Large intestine (tissue), 3 donors: Measurements from ENCODE around the gene CUX1. TPM values are rescaled to one million over a fixed set of nuclear protein-coding genes. Genes with fewer than 3 reads are reported as not detected.
"Not testable (repeated sequence)": the region's sequence is repeated elsewhere in the genome, so short reads cannot be mapped to it uniquely, and the experiment has no call there.

Experiments used
- DNase-seq, 2 donors: peaks; one replicate each; pipeline versions ENCODE4 v3.0.0 to v3.0.0-alpha.2; 2013
- H3K27ac ChIP-seq: one replicate; pipeline ENCODE4 v1.5.1; 2013; ENCODE audit warnings: low read length
- H3K27me3 ChIP-seq: 2 replicates; pipeline ENCODE4 v1.6.1; 2013; ENCODE audit warnings: low read length; ENCODE audit not compliant: control insufficient read depth, insufficient read depth
- H3K36me3 ChIP-seq: 2 replicates; pipeline ENCODE4 v1.6.1; 2013; ENCODE audit warnings: low read length; ENCODE audit not compliant: control insufficient read depth, insufficient read depth
- H3K4me1 ChIP-seq: one replicate; pipeline ENCODE4 v1.6.1; 2013; ENCODE audit warnings: low read length; ENCODE audit not compliant: control insufficient read depth, insufficient read depth
- H3K4me3 ChIP-seq: one replicate; pipeline ENCODE4 v1.5.1; 2013; ENCODE audit warnings: low read length
- H3K9me3 ChIP-seq: one replicate; pipeline ENCODE4 v1.6.1; 2013; ENCODE audit warnings: mild to moderate bottlenecking, low read depth, low read length, moderate library complexity; ENCODE audit not compliant: control insufficient read depth
- WGBS: methylation state at CpG from one replicate; pipeline ENCODE4 v1.1.5; 2013; ENCODE audit warnings: low lambda C conversion rate; ENCODE audit not compliant: insufficient coverage; 5-methylcytosine and 5-hydroxymethylcytosine counted together
- polyA plus RNA-seq: library from polyadenylated mRNA; unstranded; fragments of 120-200 nt; gene quantifications from one replicate; pipeline ENCODE4 v1.2.1, GENCODE V29; 2013

CUX1 gene
- polyA plus RNA-seq, 1 donor, result 72.9 TPM

- 100% methylated on average over 2 of the region's 8 CpGs for WGBS
- H3K27ac ChIP-seq, result no peak overlapping the region
- no peaks in the 10 kb centered on the region for H3K9me3 ChIP-seq
- no peaks in the 10 kb centered on the region for H3K4me1 ChIP-seq
- no peak for DNase-seq
- peaks cover 75% of the 10 kb centered on the region for H3K36me3 ChIP-seq
- no peaks in the 10 kb centered on the region for H3K27me3 ChIP-seq
- H3K4me3 ChIP-seq, result no peak overlapping the region
Measured at GRCh38 chr7:102181517-102181916, 364.1 kb downstream of the CUX1 start.

GRCh38 chr7:102182016-102182415, 364.6 kb downstream of the CUX1 start:
- no peak for DNase-seq
- Histone ChIP-seq H3K36me3 (peaks cover 78% of the 10 kb centered on the region), H3K9me3 (no peaks in the 10 kb centered on the region), H3K27me3 (no peaks in the 10 kb centered on the region), H3K4me1 (no peaks in the 10 kb centered on the region), H3K27ac (no peak overlapping the region), H3K4me3 (no peak overlapping the region)
- WGBS, result no CpG with 5 or more reads among the region's 3 CpGs

GRCh38 chr7:102183848-102184247, 366.4 kb downstream of the CUX1 start:
- not testable (repeated sequence) for H3K27me3 ChIP-seq, H3K4me1 ChIP-seq, DNase-seq, H3K27ac ChIP-seq, H3K9me3 ChIP-seq, H3K4me3 ChIP-seq
- H3K36me3 ChIP-seq, result peaks cover 71% of the 10 kb centered on the region
- no CpG with 5 or more reads among the region's 7 CpGs for WGBS

- Histone ChIP-seq H3K27me3 (no peaks in the 10 kb centered on the region), H3K4me3 (no peak overlapping the region), H3K4me1 (no peaks in the 10 kb centered on the region), H3K36me3 (peaks cover 69% of the 10 kb centered on the region), H3K9me3 (no peaks in the 10 kb centered on the region), H3K27ac (no peak overlapping the region)
- DNase-seq, result no peak
- no CpG with 5 or more reads among the region's 4 CpGs for WGBS
Measured at GRCh38 chr7:102184303-102184702, 366.9 kb downstream of the CUX1 start.

GRCh38 chr7:102185796-102186195, 368.4 kb downstream of the CUX1 start:
- no peaks in the 10 kb centered on the region for H3K9me3 ChIP-seq
- H3K36me3 ChIP-seq, result peaks cover 71% of the 10 kb centered on the region
- H3K4me3 ChIP-seq, result no peak overlapping the region
- H3K27ac ChIP-seq, result no peak overlapping the region
- H3K4me1 ChIP-seq, result no peaks in the 10 kb centered on the region
- no peaks in the 10 kb centered on the region for H3K27me3 ChIP-seq
- DNase-seq, result no peak
- WGBS, result no CpG with 5 or more reads among the region's 16 CpGs

- Histone ChIP-seq H3K27me3 (no peaks in the 10 kb centered on the region), H3K4me3 (no peak overlapping the region), H3K4me1 (no peaks in the 10 kb centered on the region), H3K9me3 (no peaks in the 10 kb centered on the region), H3K36me3 (peaks cover 73% of the 10 kb centered on the region), H3K27ac (no peak overlapping the region)
- DNase-seq, result no peak
- WGBS, result no CpG with 5 or more reads among the region's 6 CpGs
Measured at GRCh38 chr7:102186306-102186705, 368.9 kb downstream of the CUX1 start.

GRCh38 chr7:102188746-102189145, 371.3 kb downstream of the CUX1 start:
- Histone ChIP-seq H3K27me3 (no peaks in the 10 kb centered on the region), H3K4me3 (no peak overlapping the region), H3K36me3 (peaks cover 77% of the 10 kb centered on the region), H3K4me1 (no peaks in the 10 kb centered on the region), H3K9me3 (no peaks in the 10 kb centered on the region), H3K27ac (no peak overlapping the region)
- DNase-seq, result no peak
- WGBS, result 100% methylated on average over 1 of the region's 7 CpGs

GRCh38 chr7:102189756-102190155, 372.3 kb downstream of the CUX1 start:
- DNase-seq, result no peak
- H3K36me3 ChIP-seq, result peaks cover 76% of the 10 kb centered on the region
- no peak overlapping the region for H3K4me3 ChIP-seq
- H3K9me3 ChIP-seq, result no peaks in the 10 kb centered on the region
- WGBS, result no CpG with 5 or more reads among the region's 7 CpGs
- no peaks in the 10 kb centered on the region for H3K4me1 ChIP-seq
- no peak overlapping the region for H3K27ac ChIP-seq
- H3K27me3 ChIP-seq, result no peaks in the 10 kb centered on the region

- WGBS, result 100% methylated on average over 1 of the region's 13 CpGs
- peaks cover 3% of the 10 kb centered on the region for H3K9me3 ChIP-seq
- no peak overlapping the region for H3K27ac ChIP-seq
- peaks cover 74% of the 10 kb centered on the region for H3K36me3 ChIP-seq
- no peaks in the 10 kb centered on the region for H3K4me1 ChIP-seq
- DNase-seq, result no peak
- H3K27me3 ChIP-seq, result no peaks in the 10 kb centered on the region
- H3K4me3 ChIP-seq, result no peak overlapping the region
Measured at GRCh38 chr7:102190776-102191350, 373.4 kb downstream of the CUX1 start.

GRCh38 chr7:102191556-102192379, 374.3 kb downstream of the CUX1 start:
- no peaks in the 10 kb centered on the region for H3K27me3 ChIP-seq
- H3K27ac ChIP-seq, result no peak overlapping the region
- H3K36me3 ChIP-seq, result peaks cover 79% of the 10 kb centered on the region
- H3K4me3 ChIP-seq, result no peak overlapping the region
- no peak for DNase-seq
- H3K9me3 ChIP-seq, result peaks cover 3% of the 10 kb centered on the region
- no peaks in the 10 kb centered on the region for H3K4me1 ChIP-seq
- WGBS, result 92% methylated on average over 7 of the region's 17 CpGs

GRCh38 chr7:102192790-102193189, 375.4 kb downstream of the CUX1 start:
- Histone ChIP-seq H3K27me3 (no peaks in the 10 kb centered on the region), H3K27ac (no peak overlapping the region), H3K4me3 (no peak overlapping the region), H3K4me1 (no peaks in the 10 kb centered on the region), H3K36me3 (peaks cover 85% of the 10 kb centered on the region), H3K9me3 (peaks cover 3% of the 10 kb centered on the region)
- DNase-seq, result no peak
- WGBS, result 100% methylated on average over 1 of the region's 3 CpGs
